Parathyroid adenoma (tissue), 2 donors: ENCODE measurements around the gene PLPPR1.

Source experiments
- H2AFZ ChIP-seq: fragments of 300-600 bp; sonication (generic); one replicate; pipeline ENCODE4 v1.7.0; 2017; ENCODE audit warnings: antibody characterized with exemption, mild to moderate bottlenecking
- H3K27ac ChIP-seq: fragments of 300-600 bp; sonication (generic); one replicate; pipeline ENCODE4 v1.7.0; 2017
- H3K27me3 ChIP-seq: fragments of 300-600 bp; sonication (generic); one replicate; pipeline ENCODE4 v1.7.0; 2017; ENCODE audit warnings: low read length; ENCODE audit not compliant: control insufficient read depth, insufficient read depth
- H3K36me3 ChIP-seq: fragments of 300-600 bp; sonication (generic); one replicate; pipeline ENCODE4 v1.7.0; 2017; ENCODE audit warnings: low read length; ENCODE audit not compliant: control insufficient read depth, insufficient read depth
- H3K4me1 ChIP-seq: fragments of 300-600 bp; sonication (generic); one replicate; pipeline ENCODE4 v1.7.0; 2017; ENCODE audit warnings: control low read depth
- H3K4me2 ChIP-seq: fragments of 300-600 bp; sonication (generic); one replicate; pipeline ENCODE4 v1.7.0; 2017; ENCODE audit warnings: low read length
- H3K4me3 ChIP-seq: fragments of 300-600 bp; sonication (generic); one replicate; pipeline ENCODE4 v1.7.0; 2017; ENCODE audit warnings: low read depth, low read length
- H3K79me2 ChIP-seq: fragments of 300-600 bp; sonication (generic); one replicate; pipeline ENCODE4 v1.7.0; 2017; ENCODE audit warnings: control low read depth
- H3K9ac ChIP-seq: fragments of 300-600 bp; sonication (generic); one replicate; pipeline ENCODE4 v1.7.0; 2017; ENCODE audit warnings: mild to moderate bottlenecking
- H3K9me3 ChIP-seq: fragments of 300-600 bp; sonication (generic); one replicate; pipeline ENCODE4 v1.7.0; 2017; ENCODE audit warnings: low read length; ENCODE audit not compliant: control insufficient read depth
- CTCF ChIP-seq: fragments of 300-600 bp; sonication (generic); IDR thresholded peaks from one replicate; pipeline ENCODE4 v1.7.0; 2017; ENCODE audit warnings: antibody characterized with exemption, mild to moderate bottlenecking
- donor health status: primary hyperparathyroidism.

Gene PLPPR1

GRCh38 chr9:101029315-101030085 is 973 bp downstream of the PLPPR1 start:
- Histone ChIP-seq H3K79me2 (no peaks in the 10 kb centered on the region), H3K4me1 (no peaks in the 10 kb centered on the region), H3K27me3 (no peaks in the 10 kb centered on the region), H3K4me2 (peak overlapping the region; percentile 85), H2AFZ (no peak overlapping the region), H3K9ac (no peak overlapping the region), H3K9me3 (no peaks in the 10 kb centered on the region), H3K27ac (no peak overlapping the region), H3K36me3 (no peaks in the 10 kb centered on the region), H3K4me3 (peak overlapping the region; percentile 56)
- no peak for TF ChIP-seq CTCF

GRCh38 chr9:101030086-101030391 is 1.5 kb downstream of the PLPPR1 start:
- no peak overlapping the region for H3K4me2 ChIP-seq
- H3K4me1 ChIP-seq, result no peaks in the 10 kb centered on the region
- H3K36me3 ChIP-seq, result no peaks in the 10 kb centered on the region
- H3K9ac ChIP-seq, result no peak overlapping the region
- no peaks in the 10 kb centered on the region for H3K9me3 ChIP-seq
- no peaks in the 10 kb centered on the region for H3K27me3 ChIP-seq
- no peaks in the 10 kb centered on the region for H3K79me2 ChIP-seq
- no peak overlapping the region for H3K4me3 ChIP-seq
- H3K27ac ChIP-seq, result no peak overlapping the region
- no peak for TF ChIP-seq CTCF
- H2AFZ ChIP-seq, result no peak overlapping the region

- Histone ChIP-seq H3K4me3 (no peak overlapping the region), H3K4me2 (no peak overlapping the region), H3K27me3 (no peaks in the 10 kb centered on the region), H3K27ac (no peak overlapping the region), H3K36me3 (no peaks in the 10 kb centered on the region), H2AFZ (no peak overlapping the region), H3K79me2 (no peaks in the 10 kb centered on the region), H3K9me3 (no peaks in the 10 kb centered on the region), H3K4me1 (no peaks in the 10 kb centered on the region), H3K9ac (no peak overlapping the region)
- TF ChIP-seq CTCF, result no peak
Observed at GRCh38 chr9:101032426-101032825, 3.9 kb downstream of the PLPPR1 start.

GRCh38 chr9:101034222-101034621 is 5.7 kb downstream of the PLPPR1 start:
- Histone ChIP-seq H3K4me1 (no peaks in the 10 kb centered on the region), H3K9ac (no peak overlapping the region), H2AFZ (no peak overlapping the region), H3K4me2 (no peak overlapping the region), H3K36me3 (no peaks in the 10 kb centered on the region), H3K27ac (no peak overlapping the region), H3K79me2 (no peaks in the 10 kb centered on the region), H3K9me3 (no peaks in the 10 kb centered on the region), H3K4me3 (no peak overlapping the region), H3K27me3 (no peaks in the 10 kb centered on the region)
- no peak for TF ChIP-seq CTCF

- no peaks in the 10 kb centered on the region for H3K36me3 ChIP-seq
- no peaks in the 10 kb centered on the region for H3K9me3 ChIP-seq
- no peak overlapping the region for H2AFZ ChIP-seq
- no peaks in the 10 kb centered on the region for H3K4me1 ChIP-seq
- H3K27me3 ChIP-seq, result no peaks in the 10 kb centered on the region
- H3K9ac ChIP-seq, result no peak overlapping the region
- H3K4me2 ChIP-seq, result no peak overlapping the region
- no peak overlapping the region for H3K4me3 ChIP-seq
- TF ChIP-seq CTCF, result no peak
- H3K27ac ChIP-seq, result no peak overlapping the region
- H3K79me2 ChIP-seq, result no peaks in the 10 kb centered on the region
Observed at GRCh38 chr9:101035098-101035497, 6.6 kb downstream of the PLPPR1 start.
